DND-41 (cell line): ENCODE measurements around the gene TSPAN8.

ENCODE experiments used
- ATAC-seq: fragments of 200-7000 bp; cut with Tn5 transposase; 3 replicates; pipeline ENCODE4 v1.9.1; 2021; ENCODE audit warnings: low read depth; ENCODE audit not compliant: insufficient read depth
- DNase-seq: peaks from one replicate; pipeline ENCODE4 v3.0.0-alpha.2; 2020
- H2AFZ ChIP-seq: 2 replicates; pipeline ENCODE4 v1.6.0; 2012; ENCODE audit warnings: low read depth, low read length
- H3K27ac ChIP-seq: 2 replicates; pipeline ENCODE4 v1.5.1; 2012; ENCODE audit warnings: low read length, inconsistent platforms
- H3K27me3 ChIP-seq: fragments of 200-600 bp; sonication (generic); 2 replicates; pipeline ENCODE4 v1.6.0; 2012; ENCODE audit warnings: low read length, mild to moderate bottlenecking, inconsistent platforms; ENCODE audit not compliant: insufficient read depth, poor library complexity
- H3K36me3 ChIP-seq: 2 replicates; pipeline ENCODE4 v1.5.1; 2012; ENCODE audit warnings: low read length, inconsistent platforms; ENCODE audit not compliant: insufficient read depth
- H3K4me1 ChIP-seq: 2 replicates; pipeline ENCODE4 v1.5.1; 2012; ENCODE audit warnings: mild to moderate bottlenecking, low read length; ENCODE audit not compliant: insufficient read depth
- H3K4me2 ChIP-seq: 2 replicates; pipeline ENCODE4 v1.6.0; 2012; ENCODE audit warnings: mild to moderate bottlenecking, moderate library complexity, low read length, inconsistent platforms; ENCODE audit not compliant: insufficient read depth
- H3K4me3 ChIP-seq, 2 experiments: fragments of 200-600 bp in 1 of 2; shearing (Covaris generic) in 1 of 2; 2 replicates each; pipeline ENCODE4 v1.5.1; 2012 to 2016; ENCODE audit warnings: inconsistent platforms in 2 of 2, low read length in 2 of 2, mild to moderate bottlenecking in 2 of 2, low read depth in 1 of 2, moderate library complexity in 1 of 2
- H3K79me2 ChIP-seq: 2 replicates; pipeline ENCODE4 v1.6.0; 2012; ENCODE audit warnings: low read length, inconsistent platforms; ENCODE audit not compliant: insufficient read depth
- H3K9ac ChIP-seq: 2 replicates; pipeline ENCODE4 v1.6.0; 2012; ENCODE audit warnings: low read depth, mild to moderate bottlenecking, inconsistent platforms, low read length, moderate library complexity
- H3K9me3 ChIP-seq: 2 replicates; pipeline ENCODE4 v1.5.1; 2012; ENCODE audit warnings: low read length, moderate library complexity, mild to moderate bottlenecking, inconsistent platforms; ENCODE audit not compliant: insufficient read depth, severe bottlenecking
- H4K20me1 ChIP-seq: 2 replicates; pipeline ENCODE4 v1.6.0; 2012; ENCODE audit warnings: low read length; ENCODE audit not compliant: insufficient read depth
- CTCF ChIP-seq: IDR thresholded peaks from 2 replicates; pipeline ENCODE4 v1.5.1; 2012; ENCODE audit warnings: borderline replicate concordance, low read length, moderate library complexity, mild to moderate bottlenecking; ENCODE audit not compliant: poor library complexity, severe bottlenecking; ENCODE audit errors: extremely low read depth
- EZH2 ChIP-seq: IDR thresholded peaks from 3 replicates; pipeline ENCODE4 v1.6.1; 2012; ENCODE audit warnings: borderline replicate concordance, low read depth, mild to moderate bottlenecking, moderate library complexity, low read length, inconsistent platforms; ENCODE audit not compliant: severe bottlenecking

The TSPAN8 gene

GRCh38 chr12:71186571-71187288 is 28.9 kb upstream of the TSPAN8 start:
- no peak for TF ChIP-seq EZH2
- no peak for TF ChIP-seq CTCF
- Histone ChIP-seq H3K9me3 (no peaks in the 10 kb centered on the region), H3K4me2 (no peak overlapping the region), H3K27me3 (no peaks in the 10 kb centered on the region), H2AFZ (no peak overlapping the region), H4K20me1 (no peaks in the 10 kb centered on the region), H3K4me3 (no peak overlapping the region), H3K79me2 (no peaks in the 10 kb centered on the region), H3K36me3 (no peaks in the 10 kb centered on the region), H3K9ac (no peak overlapping the region), H3K4me1 (no peaks in the 10 kb centered on the region), H3K27ac (no peak overlapping the region)
- DNase-seq (no peak), ATAC-seq (no peak)

- Histone ChIP-seq H3K9me3 (no peaks in the 10 kb centered on the region), H3K9ac (no peak overlapping the region), H3K4me2 (no peak overlapping the region), H3K27ac (no peak overlapping the region), H3K4me1 (no peaks in the 10 kb centered on the region), H3K36me3 (no peaks in the 10 kb centered on the region), H3K27me3 (no peaks in the 10 kb centered on the region), H4K20me1 (no peaks in the 10 kb centered on the region), H2AFZ (no peak overlapping the region), H3K79me2 (no peaks in the 10 kb centered on the region), H3K4me3 (no peak overlapping the region)
- DNase-seq (no peak), ATAC-seq (no peak)
- TF ChIP-seq CTCF (no peak), EZH2 (no peak)
Measured at GRCh38 chr12:71183846-71184245, 26.0 kb upstream of the TSPAN8 start.

GRCh38 chr12:71183018-71183417 is 25.2 kb upstream of the TSPAN8 start:
- H3K4me1 ChIP-seq, result no peaks in the 10 kb centered on the region
- no peak overlapping the region for H3K4me3 ChIP-seq
- H3K79me2 ChIP-seq, result no peaks in the 10 kb centered on the region
- TF ChIP-seq CTCF, result no peak
- TF ChIP-seq EZH2, result no peak
- no peaks in the 10 kb centered on the region for H3K27me3 ChIP-seq
- DNase-seq (no peak), ATAC-seq (no peak)
- no peaks in the 10 kb centered on the region for H3K36me3 ChIP-seq
- H4K20me1 ChIP-seq, result no peaks in the 10 kb centered on the region
- H2AFZ ChIP-seq, result no peak overlapping the region
- no peaks in the 10 kb centered on the region for H3K9me3 ChIP-seq
- H3K4me2 ChIP-seq, result no peak overlapping the region
- no peak overlapping the region for H3K27ac ChIP-seq
- no peak overlapping the region for H3K9ac ChIP-seq

GRCh38 chr12:71178162-71178561 is 20.4 kb upstream of the TSPAN8 start:
- no peak for DNase-seq
- H2AFZ ChIP-seq, result no peak overlapping the region
- no peaks in the 10 kb centered on the region for H3K4me1 ChIP-seq

More at GRCh38 chr12:71178162-71178561, 20.4 kb upstream of the TSPAN8 start:
- H3K4me2 ChIP-seq, result no peak overlapping the region
- ATAC-seq, result no peak
- no peak overlapping the region for H3K4me3 ChIP-seq
- no peaks in the 10 kb centered on the region for H4K20me1 ChIP-seq
- TF ChIP-seq CTCF (no peak), EZH2 (no peak)
- no peaks in the 10 kb centered on the region for H3K9me3 ChIP-seq
- no peak overlapping the region for H3K9ac ChIP-seq
- H3K27me3 ChIP-seq, result no peaks in the 10 kb centered on the region
- H3K27ac ChIP-seq, result no peak overlapping the region
- H3K36me3 ChIP-seq, result no peaks in the 10 kb centered on the region
- H3K79me2 ChIP-seq, result no peaks in the 10 kb centered on the region
